NOMO-1 treated with DMSO at 0.1 percent for 48 hours (cell line): ENCODE results near the gene C14orf119.

Experiments
- DNase-seq: peaks from one replicate; lab custom pipeline; 2025; ENCODE audit not compliant: unreplicated experiment; lab: John Stamatoyannopoulos, UW

The C14orf119 gene

DNA sequence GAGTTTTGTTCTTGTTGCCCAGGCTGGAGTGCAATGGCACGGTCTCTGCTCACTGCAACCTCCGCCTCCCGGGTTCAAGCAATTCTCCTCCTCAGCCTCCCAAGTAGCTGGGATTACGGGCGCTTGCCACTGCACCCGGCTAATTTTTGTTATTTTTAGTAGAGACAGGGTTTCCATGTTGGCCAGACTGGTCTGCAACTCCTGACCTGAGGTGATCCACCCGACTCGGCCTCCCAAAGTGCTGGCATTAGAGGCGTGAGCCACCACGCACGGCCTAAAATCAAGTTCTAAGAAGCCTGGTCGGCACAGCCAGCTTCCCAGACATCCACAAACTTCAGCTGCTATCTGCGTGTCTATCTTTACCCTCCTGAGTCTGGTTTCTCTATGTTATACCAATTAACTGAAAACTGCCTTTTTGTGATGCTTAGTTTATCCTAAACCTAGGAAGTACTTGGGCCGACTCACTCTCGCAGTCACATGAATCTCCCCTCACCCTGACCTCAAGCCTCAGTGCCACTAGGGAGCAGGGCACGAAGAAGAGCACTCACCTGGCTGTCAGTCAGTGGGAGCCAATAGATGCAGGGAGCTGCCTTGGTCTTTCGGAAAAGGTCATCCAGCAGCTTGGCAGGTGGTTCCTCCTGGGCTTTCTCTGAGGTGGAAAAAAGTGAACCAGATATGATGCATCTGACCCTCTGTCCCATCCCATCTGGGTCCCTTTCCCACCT is 34.6 kb upstream of the C14orf119 start:
- DNase-seq = no peak

GRCh38 chr14:23062002-23062401 is 33.3 kb upstream of the C14orf119 start:
- DNase-seq = no peak

DNA sequence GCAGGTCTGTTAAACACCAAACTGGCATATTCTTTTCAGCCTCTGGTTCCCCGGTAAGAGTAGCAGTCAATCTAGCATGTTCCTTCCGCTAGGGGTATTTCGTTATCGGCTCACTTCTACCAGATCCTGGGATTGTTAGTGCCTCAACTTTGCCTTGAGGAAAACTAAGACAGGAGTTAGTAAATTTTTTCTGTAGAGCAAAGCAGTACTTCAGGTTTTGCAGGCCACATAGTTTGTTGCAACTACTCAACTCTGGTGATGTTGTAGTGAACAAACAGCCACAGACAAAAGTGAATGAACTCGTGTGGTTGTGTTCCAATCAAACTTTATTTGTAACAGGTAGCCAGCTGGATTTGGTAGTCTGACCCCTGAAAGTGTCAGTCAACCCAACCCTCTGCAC is 31.7 kb upstream of the C14orf119 start:
- no peak for DNase-seq

DNA sequence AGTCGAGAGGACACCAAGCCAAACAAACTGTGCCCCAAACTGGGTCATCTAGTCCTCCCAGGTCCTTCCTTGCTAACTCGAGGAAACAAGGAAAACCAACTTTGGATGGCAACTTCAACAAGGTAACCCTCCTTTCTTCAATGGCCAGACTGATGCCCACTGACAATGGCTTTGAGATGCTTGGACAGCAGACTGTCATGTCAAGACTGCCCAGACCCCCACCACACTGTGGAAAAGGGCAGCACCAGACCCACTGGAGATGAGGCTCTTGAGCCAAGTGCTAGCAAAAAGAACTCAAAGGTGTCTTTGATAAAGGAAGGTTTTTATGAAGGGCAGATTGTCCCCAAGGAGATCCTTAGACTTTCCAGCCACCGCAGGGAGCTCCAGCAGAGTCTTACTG is 28.9 kb upstream of the C14orf119 start:
- no peak for DNase-seq

DNA sequence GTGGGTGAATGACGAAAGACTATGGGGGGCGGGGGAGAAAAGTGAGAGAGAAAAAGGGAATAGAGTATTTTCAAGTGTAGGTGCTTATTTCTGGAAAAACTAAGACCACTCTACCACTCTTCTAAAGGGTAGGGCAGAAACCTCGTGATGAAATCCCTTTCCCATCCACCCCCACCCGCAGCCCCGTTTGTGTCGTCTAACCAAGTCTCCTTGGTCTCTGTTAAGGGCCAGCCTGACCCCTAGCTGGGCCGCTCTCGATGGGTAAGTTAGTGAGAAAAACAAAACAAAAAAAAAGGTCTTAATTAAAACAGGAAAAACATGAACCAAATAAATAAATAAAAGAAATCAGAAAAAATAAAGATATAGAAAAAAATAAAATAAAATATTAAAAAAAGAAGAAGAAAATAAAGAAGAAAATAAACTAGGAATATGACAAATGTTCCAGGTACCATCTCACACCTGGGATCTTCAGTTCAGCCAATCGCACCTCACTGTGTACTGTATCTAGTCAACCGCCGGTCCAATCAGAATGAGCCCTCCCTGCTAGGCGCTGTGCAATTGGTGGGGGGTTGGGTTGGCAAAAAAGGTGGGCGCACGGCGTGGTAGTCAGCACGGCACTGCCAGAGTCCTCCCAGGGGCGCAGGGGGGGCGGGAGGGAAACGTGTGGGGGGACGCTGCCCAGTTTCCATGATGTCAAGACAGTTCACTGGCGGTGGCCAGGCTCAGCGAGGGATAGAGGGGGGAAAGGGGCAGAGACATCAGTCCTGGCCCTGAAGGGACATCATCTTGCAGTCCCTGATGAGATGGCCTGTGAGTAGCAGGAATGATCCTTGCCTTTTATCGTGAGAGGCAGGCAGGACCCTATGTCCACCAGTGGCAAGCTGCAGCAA is 28.2 kb upstream of the C14orf119 start:
- no peak for DNase-seq

GRCh38 chr14:23067847-23068788 is 27.2 kb upstream of the C14orf119 start:
- DNase-seq = no peak

DNA sequence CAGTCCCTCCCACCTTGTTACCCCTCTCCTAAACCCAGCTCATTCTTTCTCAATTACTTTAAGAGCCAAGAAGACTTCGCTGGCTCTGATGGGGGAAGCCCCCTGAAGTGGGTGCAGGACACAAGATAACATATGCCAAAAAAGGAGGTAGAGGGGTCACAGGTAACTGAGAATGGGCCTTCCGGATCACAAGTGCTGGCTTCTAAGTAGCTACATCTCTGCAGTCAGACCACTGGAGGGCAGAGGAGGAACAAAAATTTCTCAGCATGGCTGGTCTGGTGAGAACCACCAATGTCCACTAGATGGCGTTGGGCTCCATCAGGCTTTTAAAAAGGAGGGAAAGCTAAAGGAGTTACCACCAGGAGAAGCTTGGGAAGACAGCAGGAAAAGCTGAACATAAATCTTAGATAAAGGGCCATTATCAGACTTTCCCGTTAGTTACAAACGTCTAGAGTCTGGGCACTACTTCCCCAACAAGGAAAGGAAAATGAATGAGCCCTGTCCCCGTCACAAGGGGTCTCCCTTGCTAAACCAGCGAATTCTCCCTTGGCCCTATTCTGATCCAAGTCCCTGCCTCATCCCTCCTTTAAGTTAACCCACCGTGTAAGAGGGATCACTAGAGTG is 26.4 kb upstream of the C14orf119 start:
- DNase-seq = no peak

DNA sequence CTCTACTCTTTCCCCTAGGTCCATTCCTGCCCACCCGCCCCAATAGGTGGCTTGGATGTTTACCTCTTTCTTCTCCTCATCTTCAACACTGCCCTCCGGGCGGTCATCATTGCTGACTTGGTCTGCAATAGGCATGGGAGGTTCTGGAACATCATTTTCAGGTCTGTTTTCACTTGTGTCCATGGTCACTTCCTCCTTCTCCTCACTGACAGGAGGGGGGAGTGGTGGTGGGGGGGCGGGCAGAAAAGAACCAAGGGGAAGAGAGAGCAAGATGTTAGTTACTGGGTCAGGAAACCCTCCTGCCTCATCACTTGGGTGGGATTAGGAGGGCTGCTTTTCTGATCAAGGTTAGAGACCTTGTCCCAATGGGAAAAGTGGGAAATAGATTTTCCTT is 25.9 kb upstream of the C14orf119 start:
- no peak for DNase-seq

DNA sequence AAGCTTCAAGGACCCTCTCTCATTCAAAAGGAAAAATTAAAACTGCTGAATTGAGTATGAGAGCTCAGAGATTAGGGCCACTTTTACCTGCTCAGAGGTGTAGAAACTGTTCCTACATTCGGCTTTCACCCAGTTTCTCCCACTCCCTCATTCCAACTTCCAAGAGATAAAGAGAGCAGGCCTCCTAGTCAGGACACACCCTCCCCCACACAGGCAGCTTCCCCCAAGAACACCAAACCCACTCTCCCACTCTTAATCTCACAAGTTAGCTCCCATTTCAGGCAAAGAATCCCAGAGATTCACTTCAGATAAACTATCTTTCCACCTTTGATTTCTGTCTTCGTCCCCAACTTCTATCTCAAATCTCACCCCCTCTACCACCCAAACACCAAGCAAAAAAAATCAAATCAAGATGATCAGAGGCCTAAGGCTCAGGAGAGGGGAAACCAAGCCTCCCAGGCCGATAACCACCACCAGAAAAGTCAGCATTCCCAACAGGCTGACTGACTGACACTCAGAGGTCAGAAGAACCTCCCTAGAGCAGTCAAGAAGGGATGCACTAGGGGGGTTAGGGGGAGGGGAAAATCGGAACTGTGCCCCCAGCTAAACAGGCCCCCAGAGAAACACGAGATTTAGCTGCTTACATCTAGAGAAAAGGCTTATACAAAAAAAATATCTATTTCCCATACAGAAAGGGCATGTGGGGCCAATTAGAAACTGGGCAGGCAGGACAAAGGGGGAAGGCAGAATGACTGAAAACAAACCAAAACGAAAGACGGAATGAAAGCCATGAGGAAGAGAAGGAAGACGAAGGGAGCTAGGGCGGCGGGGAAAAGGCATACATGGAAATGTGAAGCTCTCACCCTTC is 24.8 kb upstream of the C14orf119 start:
- no peak for DNase-seq

DNA sequence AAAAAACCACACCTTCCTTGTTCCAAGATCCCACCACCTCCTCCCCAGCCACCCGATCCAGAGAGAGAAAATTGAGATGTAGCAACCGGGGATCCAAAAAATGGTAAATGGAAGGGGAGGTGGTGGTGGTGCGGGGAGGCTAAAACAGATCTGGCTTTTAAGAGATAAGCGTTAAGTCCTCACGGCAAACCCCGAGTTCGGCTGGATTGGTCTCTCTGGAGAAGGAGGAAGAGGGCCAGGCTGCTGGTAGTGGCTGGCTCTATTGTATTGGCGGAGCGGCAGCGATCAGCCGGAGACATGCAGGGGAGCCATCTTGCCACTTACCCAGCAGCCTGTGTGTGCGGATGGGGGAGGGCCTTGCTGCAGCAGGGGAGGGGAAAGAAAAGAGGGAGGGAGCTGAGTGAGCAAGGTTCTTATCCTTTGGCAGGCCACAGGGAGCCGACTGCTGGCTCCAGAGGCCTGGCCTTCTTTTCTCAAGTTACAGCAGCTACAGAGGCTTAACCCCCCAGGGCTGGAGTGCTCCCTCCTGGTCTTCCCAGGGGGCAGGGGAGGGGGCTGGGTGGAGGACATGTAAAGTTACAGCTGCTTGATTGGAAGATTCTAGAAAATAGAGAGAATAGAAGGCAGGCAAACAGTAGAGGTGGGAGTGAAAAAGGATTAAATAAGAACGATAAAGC is 23.9 kb upstream of the C14orf119 start:
- no peak for DNase-seq

DNA sequence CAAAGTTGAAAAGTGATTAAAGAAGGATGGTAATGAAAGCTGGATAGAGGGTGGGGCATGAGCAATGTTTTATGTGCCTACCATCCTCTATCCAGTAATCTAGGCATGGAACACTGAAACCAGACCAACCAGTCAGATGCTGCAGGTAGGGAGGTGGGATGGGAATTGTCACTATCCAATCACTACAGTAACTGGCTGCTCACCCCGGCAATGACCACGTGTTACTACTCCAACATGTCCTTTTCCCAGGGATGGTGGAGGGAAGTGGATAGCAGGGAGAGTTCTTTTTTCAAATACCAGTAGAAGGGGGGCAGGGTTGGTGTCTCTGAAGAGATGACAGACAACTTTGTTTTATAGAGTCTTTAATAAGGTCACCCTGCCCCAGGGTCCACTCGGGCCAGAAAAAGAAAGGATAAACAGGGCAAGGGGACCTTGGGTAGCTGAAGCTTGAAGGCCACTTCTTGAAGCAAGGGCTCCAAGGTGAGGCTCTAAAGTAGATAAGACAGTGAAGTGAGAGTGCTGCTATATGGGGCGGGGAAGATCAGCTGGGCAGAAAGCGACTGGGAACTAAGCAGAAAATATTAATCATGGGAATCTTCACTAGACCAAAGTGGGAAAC is 23.3 kb upstream of the C14orf119 start:
- no peak for DNase-seq

DNA sequence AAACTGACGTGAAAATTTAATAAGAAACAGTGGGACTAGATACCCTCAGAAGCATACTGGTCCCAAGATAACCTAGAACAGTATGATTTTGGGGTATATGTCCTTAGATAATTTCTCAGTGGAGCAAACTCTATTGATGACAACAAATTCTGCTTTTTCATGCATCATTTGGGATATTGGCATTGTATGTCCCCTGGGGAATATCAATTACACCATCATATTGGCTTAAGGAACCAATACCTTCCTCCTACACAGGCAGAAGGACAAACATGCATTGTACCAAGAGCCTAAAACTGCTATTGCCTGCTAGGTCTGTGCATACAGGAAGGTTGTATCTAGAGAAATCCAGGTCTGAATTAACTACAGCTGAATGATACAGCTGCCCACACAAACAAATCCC is 20.4 kb upstream of the C14orf119 start:
- DNase-seq = no peak

DNA sequence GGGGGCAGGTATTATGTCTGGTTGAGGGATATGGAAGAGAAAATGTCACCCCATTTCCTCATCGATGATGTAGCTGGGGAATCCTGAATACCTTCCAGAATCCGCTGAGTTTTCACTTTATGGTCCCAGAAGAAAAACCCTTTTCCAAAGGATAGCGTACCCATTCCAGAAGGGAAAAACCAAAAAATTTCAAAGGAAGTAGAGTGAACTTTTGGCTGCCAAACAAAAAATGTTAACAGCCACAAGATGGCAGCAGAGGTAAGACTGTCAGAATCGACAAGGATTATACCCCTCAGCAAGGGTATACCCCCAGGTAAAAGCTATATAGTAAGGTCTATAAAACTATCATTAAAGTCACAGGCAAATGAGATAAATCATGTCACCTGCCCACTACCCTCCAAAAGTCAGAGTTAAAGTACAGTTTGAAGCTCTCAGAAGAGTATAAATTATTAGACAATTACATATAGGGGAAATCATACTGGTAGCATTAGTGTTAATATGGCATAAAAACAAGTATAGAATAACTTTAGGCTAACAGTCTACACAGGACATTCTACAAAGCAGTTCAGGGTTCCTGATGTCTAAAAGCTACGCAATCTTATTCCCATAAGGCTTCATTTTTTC is 18.4 kb upstream of the C14orf119 start:
- no peak for DNase-seq

GRCh38 chr14:23077962-23078361 is 17.3 kb upstream of the C14orf119 start:
- no peak for DNase-seq

DNA sequence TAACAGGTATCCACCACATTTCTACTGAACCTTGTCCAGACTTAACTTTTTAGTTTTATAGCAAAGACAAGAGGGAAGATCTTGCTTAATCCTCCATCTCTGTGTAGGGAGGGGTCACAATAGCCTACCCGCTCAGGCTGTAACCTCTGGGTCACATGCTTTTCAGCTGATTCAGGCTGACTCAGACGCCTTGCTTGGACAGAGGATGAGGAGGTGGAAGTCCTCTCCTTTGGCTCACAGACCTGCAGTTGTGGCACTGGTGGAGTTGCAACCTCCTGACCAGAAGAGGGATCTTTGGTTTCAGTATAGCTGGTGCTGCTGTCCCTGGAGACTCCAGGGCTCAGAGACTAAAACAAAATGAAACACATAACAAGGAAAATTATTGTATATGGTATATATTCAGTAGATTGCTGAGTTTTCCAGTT is 16.6 kb upstream of the C14orf119 start:
- no peak for DNase-seq

DNA sequence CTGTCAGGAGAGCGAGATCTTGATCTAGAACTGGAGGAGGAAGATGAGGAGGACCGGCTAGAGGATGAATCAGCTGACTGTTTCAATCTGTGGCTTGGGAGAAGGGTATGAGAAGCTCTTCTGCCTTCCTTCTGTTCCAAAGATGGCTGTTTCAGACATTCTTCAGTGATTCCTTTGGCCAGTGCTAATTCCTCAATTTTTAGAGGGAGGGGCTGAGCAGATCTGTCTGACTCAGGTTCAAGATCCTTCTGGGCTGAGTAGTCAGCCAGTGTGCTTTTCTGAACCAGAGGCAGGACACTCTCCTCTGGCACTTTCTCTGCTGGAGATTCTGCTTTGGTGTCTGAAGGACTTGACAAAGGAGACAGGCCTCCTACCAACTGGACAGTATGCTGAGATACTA is 15.6 kb upstream of the C14orf119 start:
- no peak for DNase-seq

DNA sequence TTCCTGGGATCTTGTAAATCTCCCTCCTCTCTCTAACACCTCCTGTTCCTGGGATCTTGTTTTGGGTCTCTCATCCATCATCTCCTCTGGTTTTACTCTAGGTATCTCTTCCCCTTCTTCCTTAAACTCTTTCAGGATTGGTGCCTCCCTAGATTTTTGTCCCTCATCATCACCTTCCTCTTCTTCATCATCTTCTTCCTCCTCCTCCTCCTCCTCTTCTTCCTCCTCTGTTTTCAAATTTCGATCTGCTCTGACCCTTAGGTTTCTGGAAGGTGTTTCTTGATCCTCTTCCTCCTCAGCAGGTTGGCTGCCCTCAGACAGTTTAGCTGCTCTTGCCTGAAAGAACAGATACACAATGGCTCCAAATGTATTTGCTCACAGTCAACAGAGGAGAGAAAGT is 14.8 kb upstream of the C14orf119 start:
- DNase-seq = no peak

- no peak for DNase-seq
These were observed 9.8 kb upstream of the C14orf119 start for GRCh38 chr14:23085458-23085857.
